ENCODE results near the gene GALNT17. TPM values are rescaled to one million over a fixed set of nuclear protein-coding genes. Genes with fewer than 3 reads are reported as not detected.

GALNT17 gene
- polyA plus RNA-seq, 1 donor (not counting 4 experiments of a cell fraction or from before 2014, with no cell fraction given) = not detected

GRCh38 chr7:71659622-71660021 lies 527.7 kb downstream of the GALNT17 start:
- dilution Hi-C loops (cut with MboI; ENCODE audit: extremely low pct_ligation_motif_present, low sequenced_read_pairs) = no loop called here
- no peaks in the 10 kb centered on the region for H3K4me1 ChIP-seq (ENCODE audit: control insufficient read depth, extremely low read depth, insufficient read depth, low read length)
- no peaks in the 10 kb centered on the region for H3K79me2 ChIP-seq (ENCODE audit: control insufficient read depth, insufficient read depth, low read length)
- no peak overlapping the region for H3K9ac ChIP-seq (ENCODE audit: control insufficient read depth, extremely low read depth, insufficient read depth, low read length)
- no peak overlapping the region for H3K4me2 ChIP-seq (ENCODE audit: control insufficient read depth, extremely low read depth, insufficient read depth, low read depth, low read length)
- FAIRE-seq = no peak
- no peaks in the 10 kb centered on the region for H3K36me3 ChIP-seq (ENCODE audit: control insufficient read depth in 2 of 2, extremely low read depth in 1 of 2, insufficient read depth in 2 of 2, low read length in 2 of 2)
- TF ChIP-seq EZH2 (IDR thresholded peaks at IDR 0.05; ENCODE audit: low read length) (no peak), CTCF (optimal IDR thresholded peaks at IDR 0.05 in 1 of 3, IDR thresholded peaks at IDR 0.05 in 1 of 3, conservative IDR thresholded peaks at IDR 0.05 in 1 of 3; ENCODE audit: extremely low read depth in 1 of 3, insufficient read depth in 2 of 3, low read length in 3 of 3) (no peak)
- DNase-seq (ENCODE audit: low read depth, low spot score) = no peak
- H3K4me3 ChIP-seq (ENCODE audit: control insufficient read depth in 2 of 3, extremely low read depth in 1 of 3, insufficient read depth in 2 of 3, low read depth in 1 of 3, low read length in 3 of 3) = no peak overlapping the region
- no peaks in the 10 kb centered on the region for H3K27me3 ChIP-seq (ENCODE audit: control insufficient read depth, extremely low read depth, insufficient read depth, low read length)
- no peak overlapping the region for H2AFZ ChIP-seq (ENCODE audit: control insufficient read depth, low read length)
- no peak overlapping the region for H3K27ac ChIP-seq (ENCODE audit: control insufficient read depth, insufficient read depth, low read length)
- no peaks in the 10 kb centered on the region for H3K9me1 ChIP-seq (ENCODE audit: control insufficient read depth, extremely low read depth, insufficient read depth, low read length)
- peaks cover 9% of the 10 kb centered on the region for H3K9me3 ChIP-seq (ENCODE audit: control insufficient read depth, low read depth, low read length)
- no peaks in the 10 kb centered on the region for H4K20me1 ChIP-seq (ENCODE audit: control insufficient read depth, extremely low read depth, insufficient read depth, low read length)

GRCh38 chr7:71661671-71662224 lies 529.8 kb downstream of the GALNT17 start:
- Histone ChIP-seq H3K4me3 (ENCODE audit: control insufficient read depth in 2 of 3, extremely low read depth in 1 of 3, insufficient read depth in 2 of 3, low read depth in 1 of 3, low read length in 3 of 3) (no peak overlapping the region), H3K9me3 (ENCODE audit: control insufficient read depth, low read depth, low read length) (peaks cover 9% of the 10 kb centered on the region), H3K4me2 (ENCODE audit: control insufficient read depth, extremely low read depth, insufficient read depth, low read depth, low read length) (no peak overlapping the region), H3K4me1 (ENCODE audit: control insufficient read depth, extremely low read depth, insufficient read depth, low read length) (no peaks in the 10 kb centered on the region), H3K36me3 (ENCODE audit: control insufficient read depth in 2 of 2, extremely low read depth in 1 of 2, insufficient read depth in 2 of 2, low read length in 2 of 2) (no peaks in the 10 kb centered on the region), H2AFZ (ENCODE audit: control insufficient read depth, low read length) (no peak overlapping the region), H3K27me3 (ENCODE audit: control insufficient read depth, extremely low read depth, insufficient read depth, low read length) (no peaks in the 10 kb centered on the region), H4K20me1 (ENCODE audit: control insufficient read depth, extremely low read depth, insufficient read depth, low read length) (no peaks in the 10 kb centered on the region), H3K79me2 (ENCODE audit: control insufficient read depth, insufficient read depth, low read length) (no peaks in the 10 kb centered on the region), H3K9ac (ENCODE audit: control insufficient read depth, extremely low read depth, insufficient read depth, low read length) (no peak overlapping the region), H3K9me1 (ENCODE audit: control insufficient read depth, extremely low read depth, insufficient read depth, low read length) (no peaks in the 10 kb centered on the region), H3K27ac (ENCODE audit: control insufficient read depth, insufficient read depth, low read length) (no peak overlapping the region)
- DNase-seq (ENCODE audit: low read depth, low spot score) (no peak), FAIRE-seq (no peak)
- TF ChIP-seq EZH2 (IDR thresholded peaks at IDR 0.05; ENCODE audit: low read length) (no peak), CTCF (optimal IDR thresholded peaks at IDR 0.05 in 1 of 3, IDR thresholded peaks at IDR 0.05 in 1 of 3, conservative IDR thresholded peaks at IDR 0.05 in 1 of 3; ENCODE audit: extremely low read depth in 1 of 3, insufficient read depth in 2 of 3, low read length in 3 of 3) (no peak)
- dilution Hi-C loops (cut with MboI; ENCODE audit: extremely low pct_ligation_motif_present, low sequenced_read_pairs) = no loop called here
